Naive thymus-derived CD8-positive, alpha-beta T cell (primary cell): ENCODE results near the gene USP4. TPM values are rescaled to one million over a fixed set of nuclear protein-coding genes. Genes with fewer than 3 reads are reported as not detected.
"Not testable (repeated sequence)": the region's sequence is repeated elsewhere in the genome, so short reads cannot be mapped to it uniquely, and the experiment has no call there.

Experiments used
- ATAC-seq, 2 donors: fragments of 150-1000 bp; cut with Tn5 transposase in 1 of 2; sonication (Bioruptor Pico), chemical (Tn5 transposase) in 1 of 2; 1 replicate in 1 of 2; 2 replicates in 1 of 2; pipeline ENCODE4 v1.10.0; 2021; ENCODE audit warnings: mild to moderate bottlenecking in 2 of 2, moderate library complexity in 2 of 2
- POLR2A ChIA-PET: fragments of 350-600 bp; sonication (Branson Sonifier 250); formaldehyde crosslinking; loops from one replicate; lab custom pipeline; 2021; ENCODE audit warnings: antibody characterized with exemption; lab: Charles Lee
- DNase-seq, 10 donors: peaks; one replicate each; pipeline versions ENCODE4 v3.0.0 to v3.0.0-alpha.2; 2020 to 2022
- H3K27ac Mint-ChIP-seq, 10 donors: one replicate each; pipeline ENCODE4 v1.8.0; 2020 to 2022; ENCODE audit warnings: mild to moderate bottlenecking in 10 of 10, mixed read lengths in 10 of 10, moderate library complexity in 4 of 10, inconsistent platforms in 1 of 10
- H3K27me3 Mint-ChIP-seq, 5 donors: one replicate each; pipeline ENCODE4 v1.8.0; 2021 to 2022; ENCODE audit warnings: mixed read lengths in 5 of 5
- H3K36me3 Mint-ChIP-seq, 3 donors: one replicate each; pipeline ENCODE4 v1.8.0; 2020 to 2022; ENCODE audit warnings: mixed read lengths in 3 of 3, mild to moderate bottlenecking in 2 of 3, inconsistent platforms in 1 of 3
- H3K4me1 Mint-ChIP-seq, 4 donors: one replicate each; pipeline ENCODE4 v1.8.0; 2021 to 2022; ENCODE audit warnings: mixed read lengths in 4 of 4
- H3K4me3 Mint-ChIP-seq, 10 donors: one replicate each; pipeline ENCODE4 v1.8.0; 2020 to 2022; ENCODE audit warnings: mild to moderate bottlenecking in 10 of 10, mixed read lengths in 10 of 10, moderate library complexity in 6 of 10, inconsistent platforms in 1 of 10
- H3K9me3 Mint-ChIP-seq, 9 donors: one replicate each; pipeline ENCODE4 v1.8.0; 2020 to 2022; ENCODE audit warnings: mixed read lengths in 9 of 9, mild to moderate bottlenecking in 3 of 9, inconsistent platforms in 1 of 9, moderate library complexity in 1 of 9
- polyA plus RNA-seq, 3 donors: library from polyadenylated mRNA; unstranded; fragments of 300-500 nt; fragmentation: Illumina TruSeq; gene quantifications; one replicate each; pipeline ENCODE4 v1.2.3, GENCODE V29; 2021
- total RNA-seq, 8 experiments: library from RNA in 2 of 8; stranded (reverse) in 2 of 8; gene quantifications; one replicate each; pipeline ENCODE4 v1.2.3 and lab custom pipeline; 2021 to 2026

USP4 gene
- total and polyA plus RNA-seq, 5 experiments from 2014 or later = 49.6 to 118 (median 69.1) TPM

DNA sequence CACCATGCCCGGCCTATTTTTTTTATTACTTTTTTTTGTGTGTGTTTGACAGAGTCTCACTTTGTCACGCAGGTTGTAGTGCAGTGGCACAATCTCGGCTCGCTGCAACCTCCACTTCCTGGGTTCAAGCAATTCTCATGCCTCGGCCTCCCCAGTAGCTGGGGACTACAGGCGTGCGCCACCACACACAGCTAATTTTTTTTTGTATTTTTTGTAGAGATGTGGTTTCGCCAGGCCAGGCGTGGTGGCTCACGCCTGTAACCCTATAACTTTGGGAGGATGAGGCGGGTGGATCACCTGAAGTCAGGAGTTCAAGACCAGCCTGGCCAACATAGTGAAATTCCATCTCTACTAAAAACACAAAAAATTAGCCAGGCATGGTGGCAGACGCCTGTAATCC lies 8.5 kb upstream of the USP4 start:
- ATAC-seq, DNase-seq, H3K9me3 Mint-ChIP-seq, H3K36me3 Mint-ChIP-seq, H3K27ac Mint-ChIP-seq, H3K27me3 Mint-ChIP-seq, H3K4me3 Mint-ChIP-seq: not testable (repeated sequence)
- peaks cover 9 to 55% (median 15%) of the 10 kb centered on the region in 4 donors for H3K4me1 Mint-ChIP-seq
- POLR2A ChIA-PET = interaction anchor here (0.6 to 1.0 kb wide), 3 partner anchors 7 to 18 kb away, joined by 3 to 8 read pairs (median 3); partner anchors contain the start of gene GPX1

DNA sequence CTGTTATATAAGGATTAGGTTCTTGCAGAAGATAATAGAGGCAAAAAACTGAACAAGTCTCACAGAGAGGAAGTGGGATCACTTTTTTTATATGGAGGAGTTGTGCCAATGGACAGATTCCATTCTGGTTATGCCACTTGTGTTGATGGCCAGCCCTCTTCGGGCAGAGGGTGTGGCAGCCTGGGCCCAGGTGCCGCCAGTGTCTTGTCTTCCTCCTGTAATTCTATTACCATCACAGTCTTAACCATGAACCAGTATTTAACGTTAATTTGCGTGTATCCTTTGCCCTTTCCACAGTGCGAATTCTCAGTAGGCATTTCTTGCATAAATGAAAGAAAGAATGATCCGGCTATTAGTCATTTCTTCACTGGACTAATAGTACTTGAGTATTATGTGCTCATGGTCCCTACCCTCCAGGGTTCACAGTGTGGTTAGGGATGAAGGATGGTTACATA lies 7.0 kb upstream of the USP4 start:
- Mint-ChIP-seq H3K27me3 (no peaks in the 10 kb centered on the region), H3K9me3 (no peaks in the 10 kb centered on the region), H3K27ac (peak overlapping the region in 2 of 10 donors; percentile 36 to 58), H3K4me3 (no peak overlapping the region), H3K36me3 (no peaks in the 10 kb centered on the region), H3K4me1 (peaks cover 8 to 56% (median 16%) of the 10 kb centered on the region in 4 donors)
- DNase-seq (no peak), ATAC-seq (no peak)
- POLR2A ChIA-PET = no interaction called here

DNA sequence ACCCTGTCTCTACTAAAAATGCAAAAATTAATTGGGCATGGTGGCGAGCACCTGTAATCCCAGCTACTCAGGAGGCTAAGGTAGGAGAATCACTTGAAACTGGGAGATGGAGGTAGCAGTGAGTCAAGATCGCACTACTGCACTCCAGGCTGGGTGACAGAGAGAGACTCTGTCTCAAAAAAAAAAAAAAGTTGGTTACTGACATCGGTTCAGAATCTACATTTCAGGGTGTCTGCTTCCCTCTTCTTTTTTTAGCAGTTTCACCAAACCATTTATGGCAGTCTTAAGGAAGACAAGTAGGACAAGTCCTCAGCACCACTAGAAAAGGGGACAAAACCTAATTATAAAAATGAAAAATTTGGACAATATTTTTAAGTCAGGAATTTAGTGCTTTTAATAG lies 3.3 kb upstream of the USP4 start:
- Mint-ChIP-seq H3K4me1 (peaks cover 25 to 66% (median 43%) of the 10 kb centered on the region in 4 donors), H3K27me3 (no peaks in the 10 kb centered on the region), H3K27ac (peak overlapping the region in 3 of 10 donors; percentile 57 to 97 (median 97)), H3K4me3 (no peak overlapping the region), H3K36me3 (peaks cover 0 to 1% (median 0%) of the 10 kb centered on the region in 3 donors), H3K9me3 (no peaks in the 10 kb centered on the region)
- POLR2A ChIA-PET = interaction anchor here (0.7 to 1.3 kb wide), 8 partner anchors 8 to 887 kb away, joined by 3 to 7 read pairs (median 4); no protein-coding TSS in a partner anchor
- DNase-seq (no peak), ATAC-seq (no peak)

DNA sequence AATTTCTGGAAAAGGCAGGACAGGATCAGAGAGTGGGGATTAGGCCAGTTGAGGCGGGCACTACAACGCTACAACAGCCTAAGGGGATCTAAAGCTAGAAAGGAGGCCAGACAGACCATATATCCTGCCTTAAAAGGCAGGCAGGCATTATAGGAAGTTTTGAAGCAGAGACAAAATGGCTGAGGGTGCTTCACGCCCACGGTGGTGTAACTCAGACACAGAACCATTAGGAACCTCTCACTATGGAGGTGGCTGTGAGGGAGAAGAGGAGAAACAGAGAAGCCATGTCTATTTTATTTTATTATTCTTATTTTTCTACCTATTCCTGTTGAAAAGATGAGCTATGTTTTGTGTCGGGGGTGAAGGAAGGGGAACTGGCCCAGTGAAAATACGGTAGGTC lies 2.1 kb upstream of the USP4 start:
- POLR2A ChIA-PET = interaction anchor here (0.8 to 1.2 kb wide), 3 partner anchors 47 to 249 kb away, joined by 4 to 6 read pairs (median 5); partner anchors contain the start of genes QRICH1 and RHOA
- peak overlapping the region in 9 of 10 donors; percentile 10 to 71 (median 62) for H3K4me3 Mint-ChIP-seq
- H3K27ac Mint-ChIP-seq = peak overlapping the region; percentile 85 to 99 (median 97)
- no peaks in the 10 kb centered on the region for H3K27me3 Mint-ChIP-seq
- H3K9me3 Mint-ChIP-seq = no peaks in the 10 kb centered on the region
- H3K4me1 Mint-ChIP-seq = peaks cover 27 to 66% (median 46%) of the 10 kb centered on the region in 4 donors
- ATAC-seq = no peak
- no peak for DNase-seq
- peaks cover 0 to 7% (median 0%) of the 10 kb centered on the region in 3 donors for H3K36me3 Mint-ChIP-seq

DNA sequence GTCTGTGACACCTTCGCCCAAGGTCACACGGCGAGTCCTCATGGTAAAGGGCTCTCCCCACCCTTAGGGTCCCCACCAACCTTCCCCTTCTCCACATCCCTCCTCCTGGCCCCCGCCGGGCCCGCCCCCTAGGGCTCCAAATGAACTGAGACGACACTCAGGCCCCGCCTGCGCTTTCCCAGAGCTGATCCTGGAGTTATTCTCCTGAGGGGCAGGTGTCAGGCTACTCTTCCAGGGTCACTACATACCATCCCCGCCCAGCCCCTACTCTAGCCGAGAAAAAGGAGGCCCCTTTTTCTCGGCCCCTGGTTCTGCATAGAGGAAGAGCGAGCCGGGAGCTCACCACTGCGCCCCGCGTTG lies 292 bp downstream of the USP4 start:
- Mint-ChIP-seq H3K27me3 (no peaks in the 10 kb centered on the region), H3K27ac (peak overlapping the region; percentile 97 to 99 (median 98)), H3K36me3 (peaks cover 0 to 29% (median 3%) of the 10 kb centered on the region in 3 donors), H3K4me3 (peak overlapping the region; percentile 82 to 99 (median 92)), H3K9me3 (no peaks in the 10 kb centered on the region), H3K4me1 (peaks cover 28 to 54% (median 44%) of the 10 kb centered on the region in 4 donors)
- peak in 3 of 10 donors; percentile 4 to 11 (median 8) for DNase-seq
- ATAC-seq = peak; percentile 0 to 1
- POLR2A ChIA-PET = interaction anchor here (0.6 to 3.1 kb wide), 30 partner anchors 10 to 983 kb away, joined by 3 to 75 read pairs (median 6); partner anchors contain the start of genes BSN, CCDC71, DAG1 and GPX1

DNA sequence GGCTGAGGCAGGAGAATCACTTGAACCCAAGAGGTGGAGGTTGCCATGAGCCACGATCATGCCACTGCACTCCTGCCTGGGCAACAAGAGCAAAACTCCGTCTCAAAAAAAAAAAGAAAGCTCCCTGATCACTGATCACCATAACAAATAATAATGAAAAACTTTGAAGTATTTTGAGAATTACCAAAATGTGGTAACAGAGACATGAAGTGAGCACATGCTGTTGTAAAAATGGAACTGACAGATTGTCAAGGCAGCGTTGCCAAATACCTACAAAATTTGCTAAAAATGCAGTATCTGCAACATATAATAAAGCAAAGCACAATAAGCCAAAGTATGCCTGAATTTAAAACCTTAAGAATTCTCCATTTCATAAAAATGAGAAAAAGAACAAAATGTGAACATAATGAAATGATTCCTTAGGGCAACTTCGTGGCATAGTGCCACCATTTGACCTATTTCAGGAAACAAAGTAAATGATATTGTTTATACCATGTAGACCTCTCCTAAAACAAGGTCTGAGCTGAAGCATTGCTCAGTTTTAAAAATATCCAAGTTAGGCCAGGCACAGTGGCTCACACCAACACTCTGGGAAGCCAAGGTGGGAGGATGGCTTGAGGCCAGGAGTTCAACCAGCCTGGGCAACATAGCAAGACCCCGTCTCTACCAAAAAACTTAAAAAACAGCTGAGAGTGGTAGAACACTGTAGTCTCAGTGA lies 5.8 kb downstream of the USP4 start:
- ATAC-seq (no peak), DNase-seq (no peak)
- POLR2A ChIA-PET = interaction anchor here (1.0 kb wide), 1 partner anchor 12 kb away, joined by 3 read pairs; no protein-coding TSS in a partner anchor
- Mint-ChIP-seq H3K9me3 (no peaks in the 10 kb centered on the region), H3K4me1 (peaks cover 18 to 46% (median 33%) of the 10 kb centered on the region in 4 donors), H3K27ac (peak overlapping the region; percentile 80 to 97 (median 92)), H3K27me3 (no peaks in the 10 kb centered on the region), H3K4me3 (peak overlapping the region in 2 of 10 donors; percentile 5 to 7), H3K36me3 (peaks cover 0 to 78% (median 9%) of the 10 kb centered on the region in 3 donors)

DNA sequence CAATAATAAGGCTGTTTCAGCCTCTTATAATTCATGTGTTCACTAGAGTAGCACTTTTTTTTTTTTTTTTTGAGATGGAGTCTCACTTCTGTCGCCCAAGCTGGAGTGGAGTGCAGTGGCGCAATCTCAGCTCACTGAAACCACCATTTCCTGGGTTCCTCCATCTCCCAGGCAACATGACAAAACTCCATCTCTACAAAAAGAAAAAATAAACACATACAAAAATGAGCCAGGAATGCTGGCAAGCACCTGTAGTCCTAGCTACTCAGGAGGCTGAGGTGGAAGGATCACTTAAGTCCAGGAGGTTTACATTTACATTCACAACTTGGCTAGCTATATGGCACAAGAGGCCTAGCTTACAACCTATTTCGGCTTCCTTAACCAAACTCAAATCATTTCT lies 6.8 kb downstream of the USP4 start:
- H3K4me1 Mint-ChIP-seq = peaks cover 11 to 42% (median 24%) of the 10 kb centered on the region in 4 donors
- H3K4me3 Mint-ChIP-seq = peak overlapping the region in 6 of 10 donors; percentile 22 to 54 (median 48)
- POLR2A ChIA-PET = no interaction called here
- peak in 5 of 10 donors; percentile 14 to 52 (median 30) for DNase-seq
- no peaks in the 10 kb centered on the region for H3K9me3 Mint-ChIP-seq
- no peaks in the 10 kb centered on the region for H3K27me3 Mint-ChIP-seq
- ATAC-seq = peak; percentile 83 to 89
- H3K36me3 Mint-ChIP-seq = peaks cover 0 to 82% (median 9%) of the 10 kb centered on the region in 3 donors
- H3K27ac Mint-ChIP-seq = peak overlapping the region; percentile 80 to 97 (median 92)

DNA sequence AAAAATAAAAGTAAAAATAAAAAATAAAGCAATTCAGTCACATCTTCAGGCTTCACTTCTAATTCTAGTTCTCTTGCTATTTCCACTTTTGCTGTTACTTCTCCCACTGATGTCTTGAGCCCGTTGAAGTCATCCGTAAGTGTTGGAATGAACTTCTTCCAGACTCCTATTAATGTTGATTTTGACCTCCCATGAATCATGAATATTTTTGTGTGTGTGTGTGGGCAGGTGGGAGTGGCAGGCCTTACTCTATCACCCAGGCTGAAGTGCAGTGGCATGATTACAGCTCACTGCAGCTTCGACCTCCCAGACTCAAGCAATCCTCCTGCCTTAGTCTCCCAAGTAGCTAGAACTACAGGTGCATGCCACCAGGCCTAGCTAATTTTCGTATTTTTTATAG lies 10.7 kb downstream of the USP4 start:
- POLR2A ChIA-PET = no interaction called here
- no peaks in the 10 kb centered on the region for H3K27me3 Mint-ChIP-seq
- H3K36me3 Mint-ChIP-seq = peaks cover 0 to 90% (median 28%) of the 10 kb centered on the region in 3 donors
- H3K27ac Mint-ChIP-seq = peak overlapping the region in 1 of 10 donors; percentile 2
- H3K9me3 Mint-ChIP-seq = no peaks in the 10 kb centered on the region
- no peak overlapping the region for H3K4me3 Mint-ChIP-seq
- ATAC-seq = no peak
- peaks cover 12 to 40% (median 19%) of the 10 kb centered on the region in 4 donors for H3K4me1 Mint-ChIP-seq
- no peak for DNase-seq

DNA sequence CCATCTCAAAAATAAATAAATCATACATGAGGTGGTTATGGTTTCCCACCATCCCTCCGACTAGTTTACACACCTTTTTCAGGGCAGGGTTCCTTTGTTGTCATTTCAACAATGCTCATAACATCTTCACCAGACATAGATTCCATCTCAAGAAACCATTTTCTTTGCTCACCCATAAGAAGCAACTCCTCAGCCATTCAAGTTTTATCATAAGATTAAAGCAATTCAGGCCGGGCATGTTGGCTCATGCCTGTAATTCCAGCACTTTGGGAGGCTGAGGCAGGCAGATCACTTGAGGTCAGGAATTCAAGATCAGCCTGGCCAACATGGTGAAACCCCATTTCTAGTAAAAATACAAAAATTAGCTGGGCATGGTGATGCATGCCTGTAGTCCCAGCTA lies 11.5 kb downstream of the USP4 start:
- not testable (repeated sequence) for DNase-seq, H3K27me3 Mint-ChIP-seq
- H3K36me3 Mint-ChIP-seq = peaks cover 0 to 90% (median 32%) of the 10 kb centered on the region in 3 donors

DNA sequence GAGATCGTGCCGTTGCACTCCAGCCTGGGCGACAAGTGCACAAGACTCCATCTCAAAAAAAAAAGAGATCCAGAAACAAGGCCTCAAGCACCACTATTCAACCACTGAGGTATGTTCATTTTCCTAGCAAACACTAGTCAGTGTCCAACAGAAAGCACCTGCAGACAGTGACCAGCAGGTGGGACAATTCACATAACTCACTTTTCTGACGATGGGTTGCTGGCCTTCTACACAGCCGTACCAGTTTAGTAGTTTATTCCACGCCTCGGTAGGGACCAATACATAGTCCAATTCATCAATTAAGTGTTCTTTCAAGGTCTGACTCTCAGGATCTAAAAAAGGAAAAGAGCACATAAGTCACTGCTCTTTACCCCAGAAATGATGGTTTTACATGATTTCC lies 12.4 kb downstream of the USP4 start:
- DNase-seq = no peak
- Mint-ChIP-seq H3K4me1 (peaks cover 5 to 33% (median 8%) of the 10 kb centered on the region in 4 donors), H3K9me3 (no peaks in the 10 kb centered on the region), H3K36me3 (peaks cover 0 to 88% (median 29%) of the 10 kb centered on the region in 3 donors), H3K27ac (peak overlapping the region in 1 of 10 donors; percentile 9), H3K4me3 (no peak overlapping the region), H3K27me3 (no peaks in the 10 kb centered on the region)
- POLR2A ChIA-PET = no interaction called here
- ATAC-seq = no peak

More for the DNA sequence above, 11.5 kb downstream of the USP4 start:
- POLR2A ChIA-PET, H3K9me3 Mint-ChIP-seq, H3K27ac Mint-ChIP-seq, ATAC-seq, H3K4me3 Mint-ChIP-seq: not testable (repeated sequence)
- H3K4me1 Mint-ChIP-seq = peaks cover 13 to 40% (median 14%) of the 10 kb centered on the region in 4 donors

DNA sequence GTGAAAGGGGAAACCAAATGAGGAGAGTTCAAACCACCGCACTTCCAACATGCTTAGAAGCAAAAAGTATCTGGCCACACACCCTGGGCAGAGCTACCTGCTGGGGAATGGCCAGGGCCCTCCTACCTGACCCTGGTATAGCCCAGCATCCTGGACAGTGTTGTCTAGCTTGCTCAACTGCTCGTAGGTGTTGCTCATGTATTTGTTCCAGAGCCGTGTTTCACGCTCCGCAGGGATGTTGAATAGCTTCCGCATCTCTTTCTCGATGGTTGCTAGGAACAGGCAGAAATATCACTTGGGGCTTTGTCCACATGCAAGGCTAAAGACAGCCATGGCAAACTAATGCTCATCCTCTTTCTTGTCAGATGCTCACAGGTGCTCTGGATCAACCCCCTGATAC lies 15.1 kb downstream of the USP4 start:
- H3K36me3 Mint-ChIP-seq = peaks cover 0 to 93% (median 34%) of the 10 kb centered on the region in 3 donors
- H3K27ac Mint-ChIP-seq = peak overlapping the region in 1 of 10 donors; percentile 10
- no peaks in the 10 kb centered on the region for H3K9me3 Mint-ChIP-seq
- H3K4me3 Mint-ChIP-seq = no peak overlapping the region
- POLR2A ChIA-PET = interaction anchor here (0.5 to 1.2 kb wide), 4 partner anchors 15 to 405 kb away, joined by 3 to 5 read pairs (median 3); partner anchors contain the start of gene USP4
- H3K4me1 Mint-ChIP-seq = peaks cover 0 to 27% (median 9%) of the 10 kb centered on the region in 4 donors
- no peak for DNase-seq
- H3K27me3 Mint-ChIP-seq = no peaks in the 10 kb centered on the region
- ATAC-seq = no peak

DNA sequence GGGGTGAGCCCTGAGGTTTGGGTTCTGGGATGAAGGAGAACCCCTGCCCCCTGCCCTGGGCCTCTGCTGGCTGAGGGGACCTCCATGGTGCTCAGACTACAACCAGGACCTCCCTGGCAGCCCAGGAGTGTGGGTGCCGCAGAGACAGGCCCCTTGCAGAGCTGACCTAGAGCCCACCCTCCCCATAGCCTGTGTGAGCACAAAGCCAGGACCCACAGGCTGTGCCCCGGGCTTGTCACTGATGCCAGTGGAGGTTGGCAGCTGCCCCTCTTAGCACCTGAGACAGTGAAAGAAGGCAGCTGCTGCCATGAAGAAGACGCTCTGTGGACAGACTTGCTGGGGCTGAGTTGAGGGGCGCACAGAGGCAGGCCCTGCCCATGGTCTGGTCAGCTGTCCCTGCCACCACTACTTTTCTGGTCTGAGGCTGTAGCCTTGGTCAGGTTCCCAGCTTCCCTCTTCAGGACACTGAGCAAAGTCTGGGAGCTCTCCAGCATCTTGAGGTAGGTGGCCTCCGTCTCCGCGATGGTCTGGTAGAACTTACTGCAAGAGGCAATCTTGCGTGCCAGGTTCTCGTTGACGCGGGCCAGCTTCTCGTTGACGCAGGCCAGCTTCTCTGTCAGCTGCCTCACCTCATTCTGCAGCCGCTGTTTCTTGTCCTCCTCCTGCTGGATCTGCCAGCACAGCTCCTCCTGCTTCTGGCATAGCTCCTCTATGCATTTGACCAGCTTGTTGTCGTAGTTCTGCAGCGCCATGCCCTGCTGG lies 23.0 kb downstream of the USP4 start:
- H3K4me3 Mint-ChIP-seq = no peak overlapping the region
- POLR2A ChIA-PET = interaction anchor here (0.7 kb wide), 2 partner anchors 25 to 709 kb away, joined by 4 read pairs; no protein-coding TSS in a partner anchor
- peaks cover 0 to 78% (median 9%) of the 10 kb centered on the region in 3 donors for H3K36me3 Mint-ChIP-seq
- H3K9me3 Mint-ChIP-seq = no peaks in the 10 kb centered on the region
- no peaks in the 10 kb centered on the region for H3K27me3 Mint-ChIP-seq
- ATAC-seq (no peak), DNase-seq (no peak)
- H3K27ac Mint-ChIP-seq = peak overlapping the region in 2 of 10 donors; percentile 48 to 51
- peaks cover 0 to 3% (median 1%) of the 10 kb centered on the region in 4 donors for H3K4me1 Mint-ChIP-seq
